ENCODE measurements around the gene WDR70.
"Not testable (repeated sequence)": the region's sequence is repeated elsewhere in the genome, so short reads cannot be mapped to it uniquely, and the experiment has no call there.

WDR70 gene

GRCh38 chr5:37565062-37565670 is 186.0 kb downstream of the WDR70 start:
- intact Hi-C loops (cut with DNase I) = no loop called here
- DNase-seq = no peak

- intact Hi-C loops (cut with DNase I) = no loop called here
- no peak for DNase-seq
Measured at GRCh38 chr5:37567566-37567965, 188.4 kb downstream of the WDR70 start.

GRCh38 chr5:37568018-37568753 is 189.1 kb downstream of the WDR70 start:
- no peak for DNase-seq
- intact Hi-C loops (cut with DNase I) = no loop called here

GRCh38 chr5:37568893-37569292 is 189.8 kb downstream of the WDR70 start:
- intact Hi-C loops (cut with DNase I) = no loop called here
- no peak for DNase-seq

- intact Hi-C loops (cut with DNase I) = no loop called here
- DNase-seq = no peak
Measured at GRCh38 chr5:37569466-37569865, 190.3 kb downstream of the WDR70 start.

GRCh38 chr5:37570597-37570996 is 191.5 kb downstream of the WDR70 start:
- intact Hi-C loops (cut with DNase I) = no loop called here

GRCh38 chr5:37571985-37572384 is 192.9 kb downstream of the WDR70 start:
- no peak for DNase-seq
- intact Hi-C loops (cut with DNase I) = no loop called here

More at GRCh38 chr5:37570597-37570996, 191.5 kb downstream of the WDR70 start:
- DNase-seq = no peak

GRCh38 chr5:37575541-37576489 is 196.7 kb downstream of the WDR70 start:
- DNase-seq = no peak
- intact Hi-C loops (cut with DNase I) = no loop called here

- DNase-seq = no peak
Measured at GRCh38 chr5:37576552-37576951, 197.4 kb downstream of the WDR70 start.

GRCh38 chr5:37578176-37578575 is 199.1 kb downstream of the WDR70 start:
- no peak for DNase-seq
- intact Hi-C loops (cut with DNase I) = no loop called here

More at GRCh38 chr5:37576552-37576951, 197.4 kb downstream of the WDR70 start:
- intact Hi-C loops (cut with DNase I) = no loop called here

- no peak for DNase-seq
- intact Hi-C loops (cut with DNase I) = no loop called here
Measured at GRCh38 chr5:37580106-37580505, 201.0 kb downstream of the WDR70 start.

GRCh38 chr5:37582202-37582601 is 203.1 kb downstream of the WDR70 start:
- intact Hi-C loops (cut with DNase I) = no loop called here
- no peak for DNase-seq

- intact Hi-C loops (cut with DNase I) = not testable (repeated sequence)
Measured at GRCh38 chr5:37593292-37593691, 214.2 kb downstream of the WDR70 start.

GRCh38 chr5:37594864-37595263 is 215.7 kb downstream of the WDR70 start:
- intact Hi-C loops (cut with DNase I); DNase-seq: not testable (repeated sequence)

More at GRCh38 chr5:37593292-37593691, 214.2 kb downstream of the WDR70 start:
- DNase-seq = not testable (repeated sequence)

GRCh38 chr5:37598733-37599132 is 219.6 kb downstream of the WDR70 start:
- no peak for DNase-seq
- intact Hi-C loops (cut with DNase I) = no loop called here

- no peak for DNase-seq
- intact Hi-C loops (cut with DNase I) = no loop called here
Measured at GRCh38 chr5:37601163-37601562, 222.0 kb downstream of the WDR70 start.

GRCh38 chr5:37603072-37603471 is 224.0 kb downstream of the WDR70 start:
- intact Hi-C loops (cut with DNase I) = no loop called here
- DNase-seq = no peak

GRCh38 chr5:37604290-37604689 is 225.2 kb downstream of the WDR70 start:
- no peak for DNase-seq
- intact Hi-C loops (cut with DNase I) = no loop called here

- DNase-seq = no peak
- intact Hi-C loops (cut with DNase I) = no loop called here
Measured at GRCh38 chr5:37606148-37606547, 227.0 kb downstream of the WDR70 start.

- no peak for DNase-seq
- intact Hi-C loops (cut with DNase I) = no loop called here
Measured at GRCh38 chr5:37606632-37607248, 227.6 kb downstream of the WDR70 start.

GRCh38 chr5:37615184-37615583 is 236.1 kb downstream of the WDR70 start:
- intact Hi-C loops (cut with DNase I) = no loop called here
- DNase-seq = no peak

Data from posterior cingulate gyrus (tissue), 11 donors.